Natural killer cell (primary cell): Measurements from ENCODE around the gene HDAC3. TPM values are rescaled to one million over a fixed set of nuclear protein-coding genes. Genes with fewer than 3 reads are reported as not detected.

Experiments used
- ATAC-seq, 3 donors: fragments of 150-1000 bp in 2 of 3; fragments of 200-7000 bp in 1 of 3; cut with Tn5 transposase; 1 replicate in 1 of 3; 2 replicates in 2 of 3; pipeline ENCODE4 v1.10.0; 2021; ENCODE audit warnings: mild to moderate bottlenecking in 2 of 3, moderate library complexity in 2 of 3
- DNase-seq, 2 donors: peaks; one replicate each; pipeline versions ENCODE4 v3.0.0 to v3.0.0-alpha.2; 2013 to 2021; ENCODE audit warnings: mixed read lengths in 1 of 2
- H3K27ac ChIP-seq: one replicate; pipeline ENCODE4 v1.5.1; 2013; ENCODE audit warnings: mild to moderate bottlenecking, low read length
- H3K27me3 ChIP-seq: one replicate; pipeline ENCODE4 v1.6.1; 2013; ENCODE audit warnings: low read length; ENCODE audit not compliant: control insufficient read depth, insufficient read depth
- H3K36me3 ChIP-seq: one replicate; pipeline ENCODE4 v1.6.1; 2013; ENCODE audit warnings: low read length; ENCODE audit not compliant: control insufficient read depth, insufficient read depth
- H3K4me1 ChIP-seq: one replicate; pipeline ENCODE4 v1.6.1; 2013; ENCODE audit warnings: low read length; ENCODE audit not compliant: control insufficient read depth, insufficient read depth
- H3K4me3 ChIP-seq: one replicate; pipeline ENCODE4 v1.5.1; 2013; ENCODE audit warnings: low read length
- H3K9me3 ChIP-seq: one replicate; pipeline ENCODE4 v1.6.1; 2013; ENCODE audit warnings: low read length; ENCODE audit not compliant: control insufficient read depth, insufficient read depth
- H3K27ac Mint-ChIP-seq, 2 donors: one replicate each; pipeline ENCODE4 v1.8.0; 2022; ENCODE audit warnings: mild to moderate bottlenecking in 2 of 2, mixed read lengths in 2 of 2, moderate library complexity in 1 of 2
- H3K27me3 Mint-ChIP-seq, 2 donors: one replicate each; pipeline ENCODE4 v1.8.0; 2022; ENCODE audit warnings: low read depth in 2 of 2, mixed read lengths in 2 of 2
- H3K36me3 Mint-ChIP-seq: one replicate; pipeline ENCODE4 v1.8.0; 2022; ENCODE audit warnings: mixed read lengths
- H3K4me1 Mint-ChIP-seq, 2 donors: one replicate each; pipeline ENCODE4 v1.8.0; 2022; ENCODE audit warnings: mixed read lengths in 2 of 2
- H3K4me3 Mint-ChIP-seq: one replicate; pipeline ENCODE4 v1.8.0; 2022; ENCODE audit warnings: mild to moderate bottlenecking, moderate library complexity, mixed read lengths
- H3K9me3 Mint-ChIP-seq, 2 donors: one replicate each; pipeline ENCODE4 v1.8.0; 2022; ENCODE audit warnings: mixed read lengths in 2 of 2
- CTCF ChIP-seq: fragments of 200-600 bp; IDR thresholded peaks from one replicate; pipeline ENCODE4 v1.8.0; 2022; ENCODE audit warnings: antibody characterized with exemption
- WGBS: methylation state at CpG from one replicate; pipeline ENCODE4 v1.1.7; 2013; ENCODE audit warnings: missing lambda C conversion rate; ENCODE audit not compliant: insufficient coverage; 5-methylcytosine and 5-hydroxymethylcytosine counted together
- intact Hi-C: fragments of 100-400 bp; cut with micrococcal nuclease; formaldehyde crosslinking; loops from one replicate; pipeline ENCODE4 v1.14.2; 2022
- total RNA-seq, 4 donors: library from RNA; stranded (reverse); fragments of 120-200 nt in 1 of 4; gene quantifications; one replicate each; pipeline versions ENCODE4 v1.2.3 to v1.2.4, GENCODE V29; 2013 to 2022

HDAC3 gene
- total RNA-seq, 3 donors from 2014 or later (not counting 1 experiment from before 2014, with no cell fraction given) = 66.0 to 85.7 (median 74.7) TPM

- H3K9me3 Mint-ChIP-seq = no peaks in the 10 kb centered on the region
These were observed 1.0 kb downstream of the HDAC3 start for GRCh38 chr5:141635646-141636045.

GRCh38 chr5:141634720-141635119, 1.9 kb downstream of the HDAC3 start:
- H3K4me1 ChIP-seq = peaks cover 30% of the 10 kb centered on the region
- Mint-ChIP-seq H3K27ac (no peak overlapping the region), H3K9me3 (no peaks in the 10 kb centered on the region), H3K4me1 (peaks cover 22 to 36% of the 10 kb centered on the region in 2 donors), H3K36me3 (no peaks in the 10 kb centered on the region), H3K4me3 (peak overlapping the region; percentile 41), H3K27me3 (no peaks in the 10 kb centered on the region)
- DNase-seq (no peak), ATAC-seq (no peak)
- no peak for TF ChIP-seq CTCF
- no peak overlapping the region for H3K27ac ChIP-seq
- H3K4me3 ChIP-seq = no peak overlapping the region
- H3K9me3 ChIP-seq = no peaks in the 10 kb centered on the region
- 92% methylated on average over 6 of the region's 6 CpGs for WGBS
- no peaks in the 10 kb centered on the region for H3K27me3 ChIP-seq
- intact Hi-C loops = loop anchor here (5.0 kb wide), 2 partner anchors 42 to 48 kb away; partner anchors contain the start of gene ARAP3
- peaks cover 15% of the 10 kb centered on the region for H3K36me3 ChIP-seq

More at GRCh38 chr5:141635646-141636045, 1.0 kb downstream of the HDAC3 start:
- Mint-ChIP-seq H3K27me3 (no peaks in the 10 kb centered on the region), H3K4me1 (peaks cover 22 to 36% of the 10 kb centered on the region in 2 donors), H3K27ac (peak overlapping the region; percentile 48 to 84), H3K36me3 (no peaks in the 10 kb centered on the region), H3K4me3 (peak overlapping the region; percentile 86)
- H3K9me3 ChIP-seq = no peaks in the 10 kb centered on the region
- intact Hi-C loops = loop anchor here (1.0 to 5.0 kb wide), 4 partner anchors 16 to 47 kb away; partner anchors contain the start of genes ARAP3, DIAPH1 and FCHSD1
- H3K4me3 ChIP-seq = no peak overlapping the region
- H3K4me1 ChIP-seq = peaks cover 30% of the 10 kb centered on the region
- H3K27ac ChIP-seq = no peak overlapping the region
- no peak for ATAC-seq
- 76% methylated on average over 2 of the region's 7 CpGs for WGBS
- DNase-seq = no peak
- peaks cover 7% of the 10 kb centered on the region for H3K36me3 ChIP-seq
- no peak for TF ChIP-seq CTCF
- H3K27me3 ChIP-seq = no peaks in the 10 kb centered on the region

GRCh38 chr5:141633871-141634561, 2.6 kb downstream of the HDAC3 start:
- intact Hi-C loops = no loop called here
- DNase-seq (no peak), ATAC-seq (no peak)
- Mint-ChIP-seq H3K4me3 (no peak overlapping the region), H3K36me3 (no peaks in the 10 kb centered on the region), H3K27me3 (no peaks in the 10 kb centered on the region), H3K9me3 (no peaks in the 10 kb centered on the region), H3K27ac (no peak overlapping the region), H3K4me1 (peaks cover 22 to 36% of the 10 kb centered on the region in 2 donors)
- Histone ChIP-seq H3K9me3 (no peaks in the 10 kb centered on the region), H3K27me3 (no peaks in the 10 kb centered on the region), H3K27ac (no peak overlapping the region), H3K36me3 (peaks cover 22% of the 10 kb centered on the region), H3K4me1 (peaks cover 30% of the 10 kb centered on the region), H3K4me3 (no peak overlapping the region)
- 56% methylated on average over 4 of the region's 5 CpGs for WGBS
- no peak for TF ChIP-seq CTCF
